Kidney epithelial cell (primary cell): ENCODE measurements around the gene SUPT4H1. TPM values are rescaled to one million over a fixed set of nuclear protein-coding genes. Genes with fewer than 3 reads are reported as not detected.

Source experiments
- DNase-seq: peaks from one replicate; pipeline ENCODE4 v3.0.0-alpha.2; 2010; ENCODE audit warnings: low read depth
- H3K27me3 ChIP-seq: 2 replicates; pipeline ENCODE4 v1.6.0; 2011; ENCODE audit warnings: low read length; ENCODE audit not compliant: control insufficient read depth, insufficient read depth
- H3K36me3 ChIP-seq: 2 replicates; pipeline ENCODE4 v1.5.1; 2011; ENCODE audit warnings: low read length; ENCODE audit not compliant: control insufficient read depth, insufficient read depth
- H3K4me3 ChIP-seq: 2 replicates; pipeline ENCODE4 v1.5.1; 2011; ENCODE audit warnings: low read depth, mild to moderate bottlenecking, control low read depth, low read length
- CTCF ChIP-seq: IDR thresholded peaks from 2 replicates; pipeline ENCODE4 v1.5.1; 2011; ENCODE audit warnings: mild to moderate bottlenecking, moderate library complexity, low read length, control low read depth, inconsistent platforms; ENCODE audit not compliant: insufficient read depth, poor library complexity, severe bottlenecking
- total RNA-seq: library from RNA; depleted of rRNA; stranded (reverse); fragments of >200 nt; gene quantifications from 2 replicates; pipeline ENCODE4 v1.2.3, GENCODE V29; 2015

Gene SUPT4H1
- total RNA-seq, 1 donor from 2014 or later = 52.0 TPM

GRCh38 chr17:58315750-58316149, 36.3 kb downstream of the SUPT4H1 start:
- Histone ChIP-seq H3K27me3 (no peaks in the 10 kb centered on the region), H3K36me3 (no peaks in the 10 kb centered on the region), H3K4me3 (no peak overlapping the region)
- TF ChIP-seq CTCF = no peak
- no peak for DNase-seq

GRCh38 chr17:58315281-58315711, 36.7 kb downstream of the SUPT4H1 start:
- DNase-seq = no peak
- TF ChIP-seq CTCF = no peak
- no peaks in the 10 kb centered on the region for H3K36me3 ChIP-seq
- H3K4me3 ChIP-seq = no peak overlapping the region
- H3K27me3 ChIP-seq = no peaks in the 10 kb centered on the region

- no peak for DNase-seq
Measured at GRCh38 chr17:58314706-58315015, 37.3 kb downstream of the SUPT4H1 start.

GRCh38 chr17:58313815-58314705, 37.9 kb downstream of the SUPT4H1 start:
- Histone ChIP-seq H3K36me3 (no peaks in the 10 kb centered on the region), H3K4me3 (no peak overlapping the region), H3K27me3 (no peaks in the 10 kb centered on the region)
- no peak for TF ChIP-seq CTCF
- no peak for DNase-seq

More at GRCh38 chr17:58314706-58315015, 37.3 kb downstream of the SUPT4H1 start:
- Histone ChIP-seq H3K27me3 (no peaks in the 10 kb centered on the region), H3K36me3 (no peaks in the 10 kb centered on the region), H3K4me3 (no peak overlapping the region)
- no peak for TF ChIP-seq CTCF

- no peaks in the 10 kb centered on the region for H3K27me3 ChIP-seq
- H3K36me3 ChIP-seq = no peaks in the 10 kb centered on the region
- H3K4me3 ChIP-seq = no peak overlapping the region
- DNase-seq = no peak
- no peak for TF ChIP-seq CTCF
Measured at GRCh38 chr17:58312829-58313228, 39.2 kb downstream of the SUPT4H1 start.
